C4-2B (cell line): Measurements from ENCODE around the gene HPGD.

ENCODE experiments used
- H3K27ac ChIP-seq: fragments of 450-650 bp; 2 replicates; pipeline ENCODE4 v1.5.1; 2017
- CTCF ChIP-seq: fragments of 450-650 bp; conservative IDR thresholded peaks from 2 replicates; pipeline ENCODE4 v1.5.1; 2017; ENCODE audit warnings: mild to moderate bottlenecking
- ZFX ChIP-seq: fragments of 450-650 bp; IDR thresholded peaks from 2 replicates; pipeline ENCODE4 v1.6.1; 2017

HPGD gene

GRCh38 chr4:174554231-174554728 is 32.0 kb upstream of the HPGD start:
- no peak overlapping the region for H3K27ac ChIP-seq
- TF ChIP-seq ZFX = no peak
- no peak for TF ChIP-seq CTCF

- TF ChIP-seq ZFX (no peak), CTCF (no peak)
- no peak overlapping the region for H3K27ac ChIP-seq
These were observed 31.5 kb upstream of the HPGD start for GRCh38 chr4:174553828-174554227.

- TF ChIP-seq CTCF (no peak), ZFX (no peak)
- H3K27ac ChIP-seq = no peak overlapping the region
These were observed 30.7 kb upstream of the HPGD start for GRCh38 chr4:174553031-174553430.

- no peak for TF ChIP-seq ZFX
- TF ChIP-seq CTCF = no peak
- H3K27ac ChIP-seq = no peak overlapping the region
These were observed 28.3 kb upstream of the HPGD start for GRCh38 chr4:174550541-174550940.

- H3K27ac ChIP-seq = no peak overlapping the region
- TF ChIP-seq ZFX = no peak
- no peak for TF ChIP-seq CTCF
These were observed 27.4 kb upstream of the HPGD start for GRCh38 chr4:174549721-174550120.

GRCh38 chr4:174545268-174545667 is 23.0 kb upstream of the HPGD start:
- H3K27ac ChIP-seq = no peak overlapping the region
- TF ChIP-seq ZFX = no peak
- TF ChIP-seq CTCF = no peak

GRCh38 chr4:174544496-174544895 is 22.2 kb upstream of the HPGD start:
- TF ChIP-seq CTCF (no peak), ZFX (no peak)
- no peak overlapping the region for H3K27ac ChIP-seq
